Measurements from ENCODE around the gene TBX1. TPM values are rescaled to one million over a fixed set of nuclear protein-coding genes. Genes with fewer than 3 reads are reported as not detected.

TBX1 gene
- total and polyA plus RNA-seq, 2 of the 8 experiments (the other 6 are each of a cell fraction or from before 2014, with no cell fraction given) = 0.28 TPM; not detected in 1

- Histone ChIP-seq H3K23ac (ENCODE audit: insufficient read length) (no peak overlapping the region), H4K91ac (replicated peaks; ENCODE audit: insufficient read length, low read length) (peak overlapping the region; percentile 7)
- CTCF ChIA-PET (ENCODE audit: partially characterized antibody) = interaction anchor here (0.7 to 5.6 kb wide), 10 partner anchors 8 to 186 kb away, joined by 3 to 48 read pairs (median 6); partner anchors contain the start of gene GP1BB
These were observed 1.4 kb downstream of the TBX1 start for GRCh38 chr22:19761725-19762567.

More at GRCh38 chr22:19761725-19762567, 1.4 kb downstream of the TBX1 start:
- Histone ChIP-seq H2AK5ac (ENCODE audit: low read depth, low read length) (peak overlapping the region; percentile 33; the same call in 1 of the 2 replicates), H3K4me2 (ENCODE audit: insufficient read depth in 1 of 2, low read depth in 2 of 2, low read length in 2 of 2) (peak overlapping the region; percentile 1 to 40; a peak in 3 of 4 replicates), H3K79me1 (ENCODE audit: low read depth, low read length) (no peaks in the 10 kb centered on the region), H2BK120ac (replicated peaks; ENCODE audit: low read depth, low read length) (no peak overlapping the region), H4K5ac (ENCODE audit: insufficient read length, low read depth, low read length) (no peak overlapping the region), H2BK12ac (ENCODE audit: low read depth, low read length) (peak overlapping the region; percentile 94), H4K8ac (ENCODE audit: extremely low read depth, insufficient read depth, low read length) (peak overlapping the region; percentile 11; the same call in 1 of the 2 replicates), H2BK15ac (ENCODE audit: low read length) (peak overlapping the region; percentile 99; the same call in 1 of the 2 replicates), H2AFZ (ENCODE audit: low read length) (no peak overlapping the region), H3K4ac (replicated peaks; ENCODE audit: insufficient read length, low read depth, low read length) (peak overlapping the region; percentile 72), H3K14ac (ENCODE audit: insufficient read length) (no peak overlapping the region), H3K27ac (ENCODE audit: low read depth, low read length) (no peak overlapping the region), H3K27me3 (replicated peaks in 1 of 4; ENCODE audit: control insufficient read depth in 3 of 4, extremely low read depth in 1 of 4, insufficient read depth in 3 of 4, low read length in 3 of 4) (peaks cover 92 to 97% (median 95%) of the 10 kb centered on the region in 4 experiments), H2BK5ac (ENCODE audit: low read depth, low read length) (peak overlapping the region; percentile 66; the same call in 1 of the 2 replicates), H3K9me3 (ENCODE audit: insufficient read depth in 2 of 2, low read depth in 1 of 2, low read length in 1 of 2) (no peaks in the 10 kb centered on the region), H3K4me3 (ENCODE audit: extremely low read depth in 1 of 4, insufficient read depth in 2 of 4, low read depth in 3 of 4, low read length in 4 of 4) (peak overlapping the region in 1 of 4 experiments; percentile 42; a peak in 1 of 8 replicates), H3K9ac (replicated peaks in 1 of 4; ENCODE audit: extremely low read depth in 1 of 4, low read depth in 3 of 4, low read length in 3 of 4) (no peak overlapping the region), H3K23me2 (ENCODE audit: low read depth, low read length) (peaks cover 4% of the 10 kb centered on the region; the same call in 1 of the 2 replicates), H3K56ac (replicated peaks; ENCODE audit: insufficient read length, low read depth, low read length) (no peak overlapping the region), H3K18ac (ENCODE audit: extremely low read depth, low read length) (peak overlapping the region; percentile 60), H2BK20ac (ENCODE audit: low read length) (peak overlapping the region; percentile 93; the same call in 1 of the 2 replicates), H3K4me1 (replicated peaks in 1 of 4; ENCODE audit: control insufficient read depth in 3 of 4, insufficient read depth in 4 of 4, low read length in 3 of 4) (peaks cover 0 to 60% (median 33%) of the 10 kb centered on the region in 4 experiments; a peak in 5 of 7 replicates), H4K20me1 (replicated peaks in 1 of 2; ENCODE audit: control insufficient read depth in 1 of 2, insufficient read depth in 2 of 2, low read length in 2 of 2) (peaks cover 22 to 44% of the 10 kb centered on the region in 2 experiments), H3K79me2 (ENCODE audit: control insufficient read depth in 1 of 2, insufficient read depth in 2 of 2, low read length in 2 of 2) (no peaks in the 10 kb centered on the region), H3K36me3 (ENCODE audit: control insufficient read depth in 2 of 4, insufficient read depth in 4 of 4, low read length in 3 of 4) (peaks cover 0 to 23% (median 0%) of the 10 kb centered on the region in 4 experiments; a peak in 1 of 8 replicates)
- DNase-seq (ENCODE audit: low read depth in 1 of 2, low spot score in 2 of 2) (peak in 1 of 2 experiments; percentile 74), FAIRE-seq (no peak)
- TF ChIP-seq CHD2 (IDR thresholded peaks at IDR 0.05; ENCODE audit: low read length) = no peak
- TF ChIP-seq RNF2 (IDR thresholded peaks at IDR 0.05; ENCODE audit: borderline replicate concordance, low read depth, low read length, missing control alignments, poor library complexity, severe bottlenecking) = peak; percentile 82
- TF ChIP-seq EZH2 (IDR thresholded peaks at IDR 0.05; ENCODE audit: low read depth, low read length, severe bottlenecking) = peak; percentile 99
- TF ChIP-seq CBX8 (IDR thresholded peaks at IDR 0.05; ENCODE audit: borderline replicate concordance, low read depth, low read length) = peak; percentile 85; the same call in 1 of the 2 replicates
- TF ChIP-seq SUZ12 (IDR thresholded peaks at IDR 0.05; ENCODE audit: low read length) = peak; percentile 97
- WGBS, 2 experiments (ENCODE audit: extremely low coverage in 1 of 2, insufficient coverage in 1 of 2, insufficient read length in 1 of 2, insufficient replicate concordance in 2 of 2, low coverage in 1 of 2, low lambda C conversion rate in 2 of 2, missing lambda C conversion rate in 1 of 2) = 8% methylated on average over 33 of the region's 33 CpGs; no CpG with 5 or more reads in 1 of the 2 experiments
- POLR2A ChIA-PET (ENCODE audit: partially characterized antibody) = interaction anchor here (1.1 kb wide), 1 partner anchor 8 kb away, joined by 3 read pairs; no protein-coding TSS in a partner anchor
